Left cardiac atrium (tissue), 4 donors: Measurements from ENCODE around the gene SH2D5. TPM values are rescaled to one million over a fixed set of nuclear protein-coding genes. Genes with fewer than 3 reads are reported as not detected.

ENCODE experiments used
- ATAC-seq, 2 donors: fragments of 200-7000 bp; cut with Tn5 transposase; one replicate each; pipeline ENCODE4 v1.9.1; 2020; ENCODE audit warnings: mild to moderate bottlenecking in 2 of 2, moderate library complexity in 2 of 2
- DNase-seq: peaks from one replicate; pipeline ENCODE4 v3.0.0-alpha.2; 2020
- intact Hi-C, 2 donors: fragments of 100-400 bp; cut with DNase I; formaldehyde crosslinking; loops; one replicate each; pipeline versions ENCODE4 v1.14.1 to v1.15.1; 2022 to 2023
- total RNA-seq, 2 donors: library from RNA; stranded (reverse); fragmentation: NEBNext Ultra II Directional; extraction: Animal tissue kit (Norgen Biotek cat#: 25700); gene quantifications; one replicate each; pipeline ENCODE4 v1.2.1, GENCODE V29; 2021
- donor health status: DM: no; HTN: yes; CAD: no.
- donor health status: DM: no; HTN: yes; CAD: no; lungs with severe emphysema.
- donor health status: DM: yes; HTN: yes; CAD: no.
- donor health status: Dilated cardiomyopathy.

The SH2D5 gene
- total RNA-seq, 2 donors from 2014 or later, result 0.18 to 0.44 TPM

GRCh38 chr1:20700636-20701215, 31.8 kb downstream of the SH2D5 start:
- DNase-seq, result no peak

DNA sequence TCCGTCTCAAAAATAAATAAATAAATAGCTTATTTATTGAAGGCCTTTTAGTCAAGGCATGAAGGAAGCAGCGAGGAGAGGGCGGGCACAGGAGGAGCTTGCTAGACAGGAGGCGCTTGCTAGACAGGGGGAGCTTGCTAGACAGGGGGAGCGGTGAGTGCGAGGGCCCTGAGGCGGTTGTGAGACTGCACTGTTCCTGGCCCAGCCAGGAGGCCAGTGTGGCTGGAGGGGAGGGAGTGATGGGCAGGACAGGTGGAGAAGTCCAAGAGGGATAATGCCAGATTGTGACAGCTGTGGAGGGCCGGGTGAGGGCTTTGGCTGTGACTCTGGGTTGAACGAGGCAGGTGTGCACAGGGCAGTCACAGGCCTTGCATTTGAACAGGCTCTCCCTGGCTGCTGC, 32.9 kb downstream of the SH2D5 start:
- ATAC-seq, result no peak
- intact Hi-C loops, result loop anchor here in 1 of 2 donors (5.0 kb wide), 1 partner anchor 498 kb away; no protein-coding TSS in a partner anchor

More at GRCh38 chr1:20700636-20701215, 31.8 kb downstream of the SH2D5 start:
- no peak for ATAC-seq
- intact Hi-C loops, result no loop called here

DNA sequence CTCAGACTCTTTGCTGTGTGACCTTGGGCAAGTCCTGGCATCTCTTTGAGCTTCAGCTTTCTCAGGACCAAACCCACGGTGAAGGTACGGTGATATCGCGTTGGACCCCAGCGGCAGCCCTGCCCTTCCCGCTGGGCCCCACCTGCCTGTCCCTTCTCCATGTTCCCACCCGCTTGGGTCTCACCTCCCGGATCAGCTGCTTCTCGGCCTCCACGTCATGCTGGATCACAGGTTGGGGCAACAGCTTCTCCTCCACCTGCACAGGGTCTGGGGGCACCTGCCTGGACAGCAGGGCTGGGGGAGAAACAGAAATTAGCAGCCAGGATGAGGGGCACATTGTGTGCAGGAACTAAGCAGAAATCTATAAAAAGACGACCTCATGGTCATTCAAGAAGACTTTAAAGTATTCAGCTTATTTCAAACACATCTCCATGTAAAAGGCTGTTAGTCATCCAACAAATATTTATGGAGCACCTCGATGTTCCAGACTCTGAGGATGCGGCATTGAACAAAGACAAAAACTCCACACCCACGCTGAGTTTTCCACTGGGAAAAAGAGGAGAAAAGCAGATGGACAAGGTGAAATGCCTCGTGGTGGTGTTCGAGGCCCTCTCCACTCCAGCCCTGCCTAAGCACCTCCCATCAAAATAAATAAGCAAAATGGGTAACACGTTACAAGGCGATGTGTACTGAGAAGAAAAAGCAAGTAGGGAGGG, 34.1 kb downstream of the SH2D5 start:
- DNase-seq (no peak), ATAC-seq (no peak)
- intact Hi-C loops, result loop anchor here in 1 of 2 donors (5.0 kb wide), 1 partner anchor 499 kb away; no protein-coding TSS in a partner anchor

More for the DNA sequence above, 32.9 kb downstream of the SH2D5 start:
- no peak for DNase-seq

- intact Hi-C loops, result loop anchor here in 1 of 2 donors (5.0 kb wide), 1 partner anchor 500 kb away; no protein-coding TSS in a partner anchor
- ATAC-seq (no peak), DNase-seq (no peak)
Observed at GRCh38 chr1:20697563-20697962, 34.9 kb downstream of the SH2D5 start.

GRCh38 chr1:20696397-20697333, 35.8 kb downstream of the SH2D5 start:
- ATAC-seq, result peak; percentile 95 to 96
- peak; percentile 89 for DNase-seq
- intact Hi-C loops, result loop anchor here (1.0 to 5.0 kb wide), 2 partner anchors 501 kb away; no protein-coding TSS in a partner anchor

DNA sequence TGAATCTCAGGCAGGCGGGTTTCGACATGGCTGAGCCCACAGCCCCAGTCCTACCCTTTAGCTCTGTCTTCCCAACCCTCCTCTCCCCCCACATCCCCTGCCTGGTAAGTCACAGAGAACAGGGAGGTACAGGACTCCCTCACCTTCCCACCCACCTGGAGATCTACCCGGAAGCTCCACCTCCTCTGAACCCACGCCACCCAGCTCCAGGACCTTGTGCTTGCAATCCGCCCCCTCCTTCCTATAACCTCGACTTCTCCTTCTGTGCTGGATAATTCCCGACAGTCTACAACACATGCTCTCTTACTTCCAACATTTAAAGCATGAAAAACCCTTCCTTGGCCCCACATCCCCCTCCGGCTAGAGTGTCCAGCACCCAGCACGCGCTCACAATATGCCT, 37.0 kb downstream of the SH2D5 start:
- intact Hi-C loops, result loop anchor here in 1 of 2 donors (5.0 kb wide), 1 partner anchor 502 kb away; no protein-coding TSS in a partner anchor
- ATAC-seq (no peak), DNase-seq (no peak)

- ATAC-seq, result no peak
Observed at GRCh38 chr1:20693623-20694022, 38.9 kb downstream of the SH2D5 start.

GRCh38 chr1:20691872-20692271, 40.6 kb downstream of the SH2D5 start:
- DNase-seq (no peak), ATAC-seq (no peak)
- intact Hi-C loops, result no loop called here

More at GRCh38 chr1:20693623-20694022, 38.9 kb downstream of the SH2D5 start:
- no peak for DNase-seq
- intact Hi-C loops, result no loop called here

- DNase-seq (no peak), ATAC-seq (no peak)
- intact Hi-C loops, result no loop called here
Observed at GRCh38 chr1:20689645-20690056, 42.9 kb downstream of the SH2D5 start.

GRCh38 chr1:20686883-20687725, 45.4 kb downstream of the SH2D5 start:
- ATAC-seq (no peak), DNase-seq (no peak)
- intact Hi-C loops, result no loop called here

DNA sequence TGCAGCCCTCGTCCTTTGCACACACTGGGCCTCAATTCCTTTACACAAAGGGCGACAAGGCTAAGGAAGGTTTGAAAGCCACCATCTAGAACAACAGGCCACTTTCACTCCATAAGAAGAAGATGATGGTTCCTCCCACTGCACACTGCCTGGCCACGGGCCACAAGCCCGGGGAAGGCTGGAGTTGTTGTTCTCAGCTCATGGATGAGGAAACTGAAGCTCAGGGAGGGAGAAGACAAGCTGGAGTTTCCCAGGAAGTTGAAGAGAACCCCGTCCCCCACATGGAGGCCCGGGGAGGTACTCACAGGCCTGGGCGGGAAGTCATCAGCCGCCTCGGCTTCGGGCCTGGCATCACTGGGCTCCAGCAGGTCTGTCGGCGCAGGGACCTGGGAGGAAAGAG, 46.8 kb downstream of the SH2D5 start:
- ATAC-seq, result no peak
- no peak for DNase-seq
- intact Hi-C loops, result no loop called here

DNA sequence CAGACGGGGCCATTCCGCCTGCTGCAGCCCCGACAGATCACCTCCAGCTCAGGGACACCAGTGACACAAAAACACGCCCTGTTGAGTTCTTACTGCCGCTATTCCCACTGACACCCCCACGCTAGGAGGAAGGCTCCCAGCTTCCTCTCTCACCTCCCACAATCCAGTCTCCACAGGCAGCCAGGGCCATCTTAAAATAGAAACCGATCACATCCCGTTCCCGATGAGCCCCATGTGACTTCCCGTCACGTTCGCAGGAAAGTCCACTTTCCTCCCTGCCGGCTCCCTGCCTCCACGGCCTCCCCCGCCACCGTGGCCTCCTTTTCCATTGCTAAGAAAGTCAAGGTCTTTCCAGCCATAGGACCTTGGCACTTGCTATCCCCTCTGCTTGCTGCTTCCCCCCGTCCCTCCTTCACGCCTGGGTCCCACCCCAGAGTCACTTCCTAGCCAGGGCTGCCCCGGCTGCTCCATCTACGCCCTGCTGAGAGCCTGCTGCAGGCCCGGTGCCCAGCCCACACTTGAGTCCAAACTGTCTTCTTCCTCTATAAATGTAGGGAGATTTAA, 47.3 kb downstream of the SH2D5 start:
- peak; percentile 60 to 67 for ATAC-seq
- DNase-seq, result peak; percentile 67

DNA sequence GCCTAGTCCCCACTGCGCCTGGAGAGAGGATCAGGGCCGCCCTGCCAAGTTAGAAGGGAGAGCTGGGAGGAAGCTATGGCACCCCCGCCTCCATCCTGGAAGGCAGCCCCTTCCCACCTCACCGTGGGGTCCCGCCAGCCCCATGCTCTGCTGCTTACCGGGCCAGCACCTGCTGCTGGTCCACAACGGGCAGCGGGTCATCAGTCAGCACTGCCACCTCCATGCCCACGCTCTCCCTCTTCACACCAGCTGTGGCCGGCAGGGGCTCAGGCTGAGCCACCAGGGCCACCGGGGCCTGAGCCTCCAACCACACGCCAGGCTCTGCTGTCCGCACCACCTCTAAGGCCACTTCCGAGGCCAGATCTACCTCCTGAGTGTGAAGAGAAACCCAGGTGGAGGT, 47.9 kb downstream of the SH2D5 start:
- DNase-seq (no peak), ATAC-seq (peak in 1 of 2 donors; percentile 18)
- intact Hi-C loops, result no loop called here

More for the DNA sequence above, 47.3 kb downstream of the SH2D5 start:
- intact Hi-C loops, result no loop called here

GRCh38 chr1:20684050-20684620, 48.4 kb downstream of the SH2D5 start:
- intact Hi-C loops, result no loop called here
- ATAC-seq (no peak), DNase-seq (no peak)

- intact Hi-C loops, result no loop called here
- DNase-seq (no peak), ATAC-seq (no peak)
Observed at GRCh38 chr1:20683614-20684013, 48.9 kb downstream of the SH2D5 start.

DNA sequence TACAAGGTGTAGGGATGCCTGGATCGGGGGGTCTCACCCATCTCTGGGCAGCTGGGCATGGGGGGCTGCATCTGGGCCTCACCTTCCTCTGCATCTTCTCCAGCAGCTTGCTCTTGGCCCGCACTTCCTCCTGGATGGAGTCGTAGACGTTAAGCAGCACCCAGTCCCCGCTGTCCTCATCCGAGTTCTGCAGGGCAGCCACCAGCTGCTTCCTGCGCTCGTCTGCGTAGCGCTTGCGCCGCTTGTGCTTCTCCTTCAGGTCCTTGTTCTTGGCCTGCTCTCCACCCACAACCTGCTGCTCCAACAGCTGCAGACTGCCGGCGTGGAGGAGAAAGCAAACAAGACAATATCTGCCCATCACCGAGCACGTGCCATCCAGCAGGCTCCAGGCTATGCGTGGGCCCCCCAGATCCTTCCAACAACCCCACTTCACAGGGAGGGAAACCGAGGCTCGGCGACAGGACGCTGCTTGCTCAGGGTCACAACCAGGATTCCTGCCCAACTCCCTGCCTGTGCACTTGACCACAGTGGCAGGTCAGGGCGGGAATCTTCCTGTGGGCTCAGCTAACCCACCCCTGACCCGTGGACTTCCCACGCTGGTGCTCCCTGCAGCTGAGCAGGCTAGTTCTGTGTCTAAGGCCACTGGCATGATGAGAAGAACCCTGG, 49.8 kb downstream of the SH2D5 start:
- intact Hi-C loops, result no loop called here
- ATAC-seq, result peak in 1 of 2 donors; percentile 43
- no peak for DNase-seq

GRCh38 chr1:20681999-20682398, 50.5 kb downstream of the SH2D5 start:
- DNase-seq, result no peak
- ATAC-seq, result no peak
- intact Hi-C loops, result no loop called here
